ENCODE data around the gene CYP4B1.
A peak's percentile ranks its signal among the peaks of the same experiment; 100 is the strongest.

CYP4B1 gene

GRCh38 chr1:46790446-46791101, 8.3 kb upstream of the CYP4B1 start:
- CTCF ChIA-PET: no interaction called here
- TF ChIP-seq, protein P1, sequence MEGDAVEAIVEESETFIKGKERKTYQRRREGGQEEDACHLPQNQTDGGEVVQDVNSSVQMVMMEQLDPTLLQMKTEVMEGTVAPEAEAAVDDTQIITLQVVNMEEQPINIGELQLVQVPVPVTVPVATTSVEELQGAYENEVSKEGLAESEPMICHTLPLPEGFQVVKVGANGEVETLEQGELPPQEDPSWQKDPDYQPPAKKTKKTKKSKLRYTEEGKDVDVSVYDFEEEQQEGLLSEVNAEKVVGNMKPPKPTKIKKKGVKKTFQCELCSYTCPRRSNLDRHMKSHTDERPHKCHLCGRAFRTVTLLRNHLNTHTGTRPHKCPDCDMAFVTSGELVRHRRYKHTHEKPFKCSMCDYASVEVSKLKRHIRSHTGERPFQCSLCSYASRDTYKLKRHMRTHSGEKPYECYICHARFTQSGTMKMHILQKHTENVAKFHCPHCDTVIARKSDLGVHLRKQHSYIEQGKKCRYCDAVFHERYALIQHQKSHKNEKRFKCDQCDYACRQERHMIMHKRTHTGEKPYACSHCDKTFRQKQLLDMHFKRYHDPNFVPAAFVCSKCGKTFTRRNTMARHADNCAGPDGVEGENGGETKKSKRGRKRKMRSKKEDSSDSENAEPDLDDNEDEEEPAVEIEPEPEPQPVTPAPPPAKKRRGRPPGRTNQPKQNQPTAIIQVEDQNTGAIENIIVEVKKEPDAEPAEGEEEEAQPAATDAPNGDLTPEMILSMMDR (IDR thresholded peaks at IDR 0.05; ENCODE audit: control extremely low read depth, extremely low read depth, low read depth, missing control alignments): no peak
- POLR2A ChIA-PET: no interaction called here
- peak; percentile 1 for DNase-seq (ENCODE audit: extremely low spot score)

- TF ChIP-seq, protein P1 (IDR thresholded peaks at IDR 0.05; ENCODE audit: control extremely low read depth, extremely low read depth, low read depth, missing control alignments): no peak
- ChIA-PET POLR2A (no interaction called here), CTCF (no interaction called here)
- DNase-seq (ENCODE audit: extremely low spot score): peak; percentile 0
Measured at GRCh38 chr1:46793126-46793525, 5.7 kb upstream of the CYP4B1 start.

- TF ChIP-seq, protein P1 (IDR thresholded peaks at IDR 0.05; ENCODE audit: control extremely low read depth, extremely low read depth, low read depth, missing control alignments): no peak
- ChIA-PET POLR2A (no interaction called here), CTCF (interaction anchor here (1.5 kb wide), 1 partner anchor 26 kb away, joined by 3 read pairs; no protein-coding TSS in a partner anchor)
- no peak for DNase-seq (ENCODE audit: extremely low spot score)
Measured at GRCh38 chr1:46797696-46798470, 963 bp upstream of the CYP4B1 start.

- ChIA-PET CTCF (no interaction called here), POLR2A (no interaction called here)
- TF ChIP-seq, protein P1 (IDR thresholded peaks at IDR 0.05; ENCODE audit: control extremely low read depth, extremely low read depth, low read depth, missing control alignments): no peak
- DNase-seq (ENCODE audit: extremely low spot score): no peak
Measured at GRCh38 chr1:46800742-46801141, 1.9 kb downstream of the CYP4B1 start.

GRCh38 chr1:46801323-46802055, 2.6 kb downstream of the CYP4B1 start:
- TF ChIP-seq, protein P1 (IDR thresholded peaks at IDR 0.05; ENCODE audit: control extremely low read depth, extremely low read depth, low read depth, missing control alignments): no peak
- no peak for DNase-seq (ENCODE audit: extremely low spot score)
- ChIA-PET POLR2A (no interaction called here), CTCF (no interaction called here)

- TF ChIP-seq, protein P1 (IDR thresholded peaks at IDR 0.05; ENCODE audit: control extremely low read depth, extremely low read depth, low read depth, missing control alignments): no peak
- ChIA-PET CTCF (no interaction called here), POLR2A (no interaction called here)
- no peak for DNase-seq (ENCODE audit: extremely low spot score)
Measured at GRCh38 chr1:46802081-46802480, 3.2 kb downstream of the CYP4B1 start.
